BLaER1 treated with 17β-estradiol and CSF1 and Interleukin-3, amounts not matched to agents 10 nM and 100 nM (cell line): Measurements from ENCODE around the gene PDE6D.
A peak's percentile ranks its signal among the peaks of the same experiment; 100 is the strongest.

ENCODE experiments used
- H3K27ac ChIP-seq, 11 experiments: shearing (Covaris generic); formaldehyde crosslinking; 2 replicates each; pipeline ENCODE4 v1.8.1; 2022
- H3K27me3 ChIP-seq, 11 experiments: shearing (Covaris generic); formaldehyde crosslinking; 2 replicates each; pipeline ENCODE4 v1.8.1; 2022
- H3K36me3 ChIP-seq, 11 experiments: shearing (Covaris generic); formaldehyde crosslinking; 2 replicates each; pipeline ENCODE4 v1.8.1; 2022
- H3K4me1 ChIP-seq, 10 experiments: shearing (Covaris generic); formaldehyde crosslinking; 2 replicates each; pipeline ENCODE4 v1.8.1; 2022
- H3K4me2 ChIP-seq, 11 experiments: shearing (Covaris generic); formaldehyde crosslinking; 2 replicates each; pipeline ENCODE4 v1.8.1; 2022
- H3K4me3 ChIP-seq, 10 experiments: shearing (Covaris generic); formaldehyde crosslinking; 2 replicates each; pipeline ENCODE4 v1.8.1; 2022
- H3K9ac ChIP-seq, 11 experiments: shearing (Covaris generic); formaldehyde crosslinking; 2 replicates each; pipeline ENCODE4 v1.8.1; 2022
- H3K9me3 ChIP-seq, 11 experiments: shearing (Covaris generic); formaldehyde crosslinking; replicated peaks in 1 of 11; 2 replicates each; pipeline ENCODE4 v1.8.1; 2022
- H4K20me1 ChIP-seq, 11 experiments: shearing (Covaris generic); formaldehyde crosslinking; 2 replicates each; pipeline ENCODE4 v1.8.1; 2022
- Cebpa-rat ChIP-seq, 11 experiments: shearing (Covaris generic); IDR thresholded peaks; 2 replicates each; pipeline ENCODE4 v1.8.1; 2022

Gene PDE6D

GRCh38 chr2:231727621-231728020 lies 53.5 kb downstream of the PDE6D start:
- H3K4me3 ChIP-seq = no peak overlapping the region
- H3K4me1 ChIP-seq = peaks cover 0 to 11% (median 8%) of the 10 kb centered on the region in 10 experiments; a peak in 13 of 20 replicates
- H4K20me1 ChIP-seq = no peaks in the 10 kb centered on the region
- TF ChIP-seq Cebpa-rat (IDR thresholded peaks at IDR 0.05) = no peak
- H3K27me3 ChIP-seq = no peaks in the 10 kb centered on the region
- no peak overlapping the region for H3K9ac ChIP-seq
- peaks cover 13 to 33% (median 26%) of the 10 kb centered on the region in 11 experiments for H3K36me3 ChIP-seq
- H3K27ac ChIP-seq = no peak overlapping the region
- H3K9me3 ChIP-seq = no peaks in the 10 kb centered on the region
- no peak overlapping the region for H3K4me2 ChIP-seq

GRCh38 chr2:231726276-231726675 lies 54.8 kb downstream of the PDE6D start:
- Histone ChIP-seq H3K27me3 (no peaks in the 10 kb centered on the region), H3K4me2 (no peak overlapping the region), H3K27ac (no peak overlapping the region), H3K36me3 (peaks cover 0 to 20% (median 13%) of the 10 kb centered on the region in 11 experiments; a peak in 18 of 22 replicates), H3K4me1 (peaks cover 5 to 24% (median 19%) of the 10 kb centered on the region in 10 experiments; a peak in 19 of 20 replicates), H4K20me1 (no peaks in the 10 kb centered on the region; a peak in 1 of 22 replicates), H3K9ac (no peak overlapping the region), H3K9me3 (no peaks in the 10 kb centered on the region), H3K4me3 (no peak overlapping the region)
- no peak for TF ChIP-seq Cebpa-rat (IDR thresholded peaks at IDR 0.05)

DNA sequence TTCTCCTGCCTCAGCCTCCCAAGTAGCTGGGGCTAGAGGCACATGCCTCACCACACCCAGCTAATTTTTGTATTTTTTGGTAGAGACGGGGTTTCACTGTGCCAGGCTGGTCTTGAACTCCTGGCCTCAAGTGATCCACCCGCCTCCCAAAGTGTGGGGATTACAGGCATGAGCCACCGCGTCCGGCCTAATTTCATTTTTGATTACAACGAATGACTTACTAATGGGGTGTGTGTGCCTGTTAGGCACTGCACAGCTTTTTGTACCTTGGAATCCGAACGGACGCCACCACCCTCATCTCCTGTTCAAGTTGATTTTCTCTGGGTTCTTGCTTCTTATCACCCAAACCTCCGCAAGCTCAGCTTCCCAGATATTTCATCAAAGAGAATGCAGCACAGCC lies 55.6 kb downstream of the PDE6D start:
- Histone ChIP-seq H3K4me2 (no peak overlapping the region), H3K9me3 (no peaks in the 10 kb centered on the region), H3K36me3 (peaks cover 0 to 12% (median 6%) of the 10 kb centered on the region in 11 experiments; a peak in 12 of 22 replicates), H4K20me1 (no peaks in the 10 kb centered on the region; a peak in 1 of 22 replicates), H3K9ac (no peak overlapping the region), H3K27me3 (no peaks in the 10 kb centered on the region), H3K4me3 (no peak overlapping the region), H3K27ac (no peak overlapping the region), H3K4me1 (peaks cover 13 to 32% (median 27%) of the 10 kb centered on the region in 10 experiments; a peak in 19 of 20 replicates)
- TF ChIP-seq Cebpa-rat (IDR thresholded peaks at IDR 0.05) = no peak

- Histone ChIP-seq H3K27me3 (no peaks in the 10 kb centered on the region), H3K9me3 (no peaks in the 10 kb centered on the region), H3K36me3 (peaks cover 0 to 3% (median 0%) of the 10 kb centered on the region in 11 experiments; a peak in 1 of 22 replicates), H3K4me2 (peak overlapping the region in 8 of 11 experiments; percentile 1 to 66 (median 58); a peak in 15 of 22 replicates), H3K9ac (no peak overlapping the region), H3K4me1 (peaks cover 38 to 54% (median 48%) of the 10 kb centered on the region in 10 experiments), H3K4me3 (no peak overlapping the region), H3K27ac (no peak overlapping the region), H4K20me1 (no peaks in the 10 kb centered on the region; a peak in 1 of 22 replicates)
- TF ChIP-seq Cebpa-rat (IDR thresholded peaks at IDR 0.05) = no peak
Measured at GRCh38 chr2:231722721-231723307, 58.3 kb downstream of the PDE6D start.

DNA sequence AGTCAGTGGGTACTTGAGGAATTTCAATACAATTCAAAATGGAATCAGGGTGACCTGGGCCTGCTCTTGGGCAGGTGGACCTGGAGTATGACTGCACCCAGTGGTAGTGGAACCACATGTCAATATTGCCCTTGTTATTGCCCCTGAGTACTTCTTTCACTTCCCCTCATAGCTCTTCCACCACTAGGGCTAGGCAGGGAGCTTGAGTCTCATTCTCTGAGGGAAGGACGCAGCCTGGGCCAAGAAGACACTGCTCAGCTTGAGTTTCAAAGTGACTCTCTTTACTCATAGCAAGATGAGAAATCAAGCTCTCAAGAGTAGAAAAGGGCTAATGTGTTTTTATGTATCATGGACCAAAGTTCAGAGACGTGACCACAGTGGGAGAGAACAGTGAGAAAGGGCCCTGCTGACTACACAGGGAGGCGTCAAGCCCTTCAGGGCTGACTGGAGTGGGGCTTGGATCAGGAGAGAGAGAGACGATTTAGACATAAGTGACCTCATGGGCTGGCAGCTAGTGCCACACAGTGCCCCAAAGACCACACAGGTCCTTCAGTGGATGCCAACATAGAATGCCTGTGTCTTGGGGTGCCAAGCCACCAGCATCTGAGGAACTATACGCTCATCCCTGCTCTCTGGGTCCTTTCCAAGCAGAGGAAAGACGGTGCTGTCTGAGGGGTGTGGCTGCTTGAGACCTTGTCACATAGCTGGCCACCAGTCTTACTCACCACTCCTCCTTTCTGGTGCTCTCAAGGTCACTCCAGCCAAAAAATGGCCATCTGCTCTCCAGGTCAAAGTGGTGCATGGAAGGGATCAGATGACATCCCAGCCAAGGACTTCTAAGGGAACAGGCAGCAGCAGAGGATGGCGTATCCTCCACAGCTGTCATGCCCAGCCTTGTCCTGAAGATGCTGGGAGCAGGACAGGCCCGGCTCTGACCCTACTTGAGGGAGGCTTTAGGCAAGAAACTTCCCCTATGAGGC lies 59.8 kb downstream of the PDE6D start:
- H3K27ac ChIP-seq = no peak overlapping the region
- H3K4me2 ChIP-seq = peak overlapping the region in 8 of 11 experiments; percentile 5 to 66 (median 38); a peak in 14 of 22 replicates
- peaks cover 0 to 6% (median 0%) of the 10 kb centered on the region in 11 experiments; a peak in 4 of 22 replicates for H3K9me3 ChIP-seq
- peaks cover 0 to 3% (median 0%) of the 10 kb centered on the region in 11 experiments; a peak in 1 of 22 replicates for H3K36me3 ChIP-seq
- no peak overlapping the region for H3K4me3 ChIP-seq
- H3K4me1 ChIP-seq = peaks cover 50 to 67% (median 61%) of the 10 kb centered on the region in 10 experiments
- H4K20me1 ChIP-seq = peaks cover 0 to 9% (median 3%) of the 10 kb centered on the region in 11 experiments; a peak in 9 of 22 replicates
- no peaks in the 10 kb centered on the region for H3K27me3 ChIP-seq
- TF ChIP-seq Cebpa-rat (IDR thresholded peaks at IDR 0.05) = no peak
- no peak overlapping the region for H3K9ac ChIP-seq

DNA sequence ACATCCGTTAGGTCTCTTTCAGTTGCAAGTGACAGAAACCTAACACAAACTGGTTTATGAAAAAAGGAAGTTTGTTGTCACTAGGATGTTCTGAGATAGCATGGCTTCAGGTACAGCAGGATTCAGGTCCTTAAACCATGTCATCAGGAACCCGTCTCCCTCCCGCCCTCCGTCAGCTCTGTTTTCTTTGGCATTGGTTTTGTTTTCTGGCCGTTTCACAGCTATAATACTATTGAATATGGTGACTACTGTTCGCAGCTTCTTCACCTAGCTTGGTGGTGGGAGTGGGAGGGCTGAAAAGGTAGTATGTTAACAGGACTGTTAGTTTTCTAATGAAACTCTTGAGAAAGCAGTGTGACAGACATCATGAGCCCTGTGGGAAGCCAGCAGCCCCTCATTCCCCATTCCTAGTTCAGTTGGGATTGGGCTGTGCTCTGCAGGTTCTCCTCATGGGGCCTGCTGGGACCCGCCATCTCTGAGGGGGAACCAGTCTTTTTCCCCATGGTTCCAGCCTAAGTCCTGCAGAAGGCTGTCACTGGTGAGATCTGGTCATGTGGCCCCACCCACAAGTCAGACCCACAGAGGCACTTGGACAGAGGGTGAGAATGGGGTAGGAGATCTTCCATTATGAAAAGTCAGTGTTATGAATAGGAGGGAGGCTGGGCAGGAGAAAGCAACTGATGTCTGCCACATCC lies 60.6 kb downstream of the PDE6D start:
- peaks cover 58 to 75% (median 69%) of the 10 kb centered on the region in 10 experiments for H3K4me1 ChIP-seq
- no peak for TF ChIP-seq Cebpa-rat (IDR thresholded peaks at IDR 0.05)

GRCh38 chr2:231718799-231719198 lies 62.3 kb downstream of the PDE6D start:
- H4K20me1 ChIP-seq = peaks cover 7 to 33% (median 27%) of the 10 kb centered on the region in 11 experiments; a peak in 21 of 22 replicates
- TF ChIP-seq Cebpa-rat (IDR thresholded peaks at IDR 0.05) = no peak
- H3K27me3 ChIP-seq = no peaks in the 10 kb centered on the region
- peak overlapping the region in 8 of 11 experiments; percentile 10 to 86 (median 83); a peak in 13 of 22 replicates for H3K9ac ChIP-seq
- H3K4me1 ChIP-seq = peaks cover 74 to 92% (median 84%) of the 10 kb centered on the region in 10 experiments
- H3K9me3 ChIP-seq = peaks cover 0 to 6% (median 0%) of the 10 kb centered on the region in 11 experiments; a peak in 4 of 22 replicates
- peak overlapping the region; percentile 91 to 99 (median 96) for H3K4me2 ChIP-seq
- H3K27ac ChIP-seq = peak overlapping the region; percentile 86 to 97 (median 95); a peak in 20 of 22 replicates
- peaks cover 0 to 22% (median 8%) of the 10 kb centered on the region in 11 experiments; a peak in 15 of 22 replicates for H3K36me3 ChIP-seq
- peak overlapping the region in 1 of 10 experiments; percentile 34; a peak in 1 of 20 replicates for H3K4me3 ChIP-seq

More for the DNA sequence above, 60.6 kb downstream of the PDE6D start:
- peaks cover 0 to 17% (median 11%) of the 10 kb centered on the region in 11 experiments; a peak in 11 of 22 replicates for H4K20me1 ChIP-seq
- H3K36me3 ChIP-seq = peaks cover 0 to 7% (median 0%) of the 10 kb centered on the region in 11 experiments; a peak in 7 of 22 replicates
- peak overlapping the region in 8 of 11 experiments; percentile 5 to 52 (median 36); a peak in 11 of 22 replicates for H3K4me2 ChIP-seq
- H3K9ac ChIP-seq = no peak overlapping the region
- H3K9me3 ChIP-seq = peaks cover 0 to 6% (median 0%) of the 10 kb centered on the region in 11 experiments; a peak in 4 of 22 replicates
- no peak overlapping the region for H3K27ac ChIP-seq
- H3K27me3 ChIP-seq = no peaks in the 10 kb centered on the region
- H3K4me3 ChIP-seq = no peak overlapping the region
